AG04450 (cell line): ENCODE results near the gene MICB. TPM values are rescaled to one million over a fixed set of nuclear protein-coding genes. Genes with fewer than 3 reads are reported as not detected.
"Not testable (repeated sequence)": the region's sequence is repeated elsewhere in the genome, so short reads cannot be mapped to it uniquely, and the experiment has no call there.

Experiments
- CTCF ChIA-PET: fragments of 300-600, 350-600 bp; formaldehyde crosslinking; extraction: SDS; loops from one replicate; lab custom pipeline; 2022; ENCODE audit warnings: antibody characterized with exemption, inconsistent platforms; lab: Charles Lee
- POLR2A ChIA-PET: fragments of 350-600 bp; formaldehyde crosslinking; extraction: SDS; loops from one replicate; lab custom pipeline; 2021; ENCODE audit warnings: antibody characterized with exemption, inconsistent platforms; lab: Yijun Ruan, JAX
- DNase-seq: peaks from one replicate; pipeline ENCODE4 v3.0.0-alpha.2; 2011; ENCODE audit warnings: low read depth, low spot score
- H3K27ac ChIP-seq: one replicate; pipeline ENCODE4 v1.5.1; 2012; ENCODE audit warnings: low read depth, low read length, control low read depth
- H3K27me3 ChIP-seq: one replicate; pipeline ENCODE4 v1.6.0; 2012; ENCODE audit warnings: low read length; ENCODE audit not compliant: control insufficient read depth, insufficient read depth
- H3K4me3 ChIP-seq: 2 replicates; pipeline ENCODE4 v1.5.1; 2011; ENCODE audit warnings: mild to moderate bottlenecking, low read depth, low read length, control low read depth
- H3K9me3 ChIP-seq: 2 replicates; pipeline ENCODE4 v1.5.1; 2012; ENCODE audit warnings: low read length; ENCODE audit not compliant: control insufficient read depth, insufficient read depth
- CTCF ChIP-seq: IDR thresholded peaks from 2 replicates; pipeline ENCODE4 v1.5.1; 2011; ENCODE audit warnings: low read depth, low read length, control low read depth, inconsistent platforms
- polyA plus RNA-seq: library from polyadenylated mRNA; depleted of rRNA; stranded (reverse); fragments of >200 nt; gene quantifications from 2 replicates; pipeline ENCODE4 v1.2.3, GENCODE V29; 2011

The MICB gene
- polyA plus RNA-seq, 1 experiment, result 17.9 TPM

GRCh38 chr6:31479151-31479932 is 18.6 kb upstream of the MICB start:
- ChIA-PET POLR2A (no interaction called here), CTCF (no interaction called here)
- peaks cover 23% of the 10 kb centered on the region for H3K27me3 ChIP-seq
- H3K9me3 ChIP-seq, result no peaks in the 10 kb centered on the region
- H3K4me3 ChIP-seq, result no peak overlapping the region
- no peak for DNase-seq
- TF ChIP-seq CTCF, result no peak
- no peak overlapping the region for H3K27ac ChIP-seq

GRCh38 chr6:31479933-31480535 is 17.9 kb upstream of the MICB start:
- DNase-seq, result no peak
- no peak overlapping the region for H3K4me3 ChIP-seq
- POLR2A ChIA-PET, result no interaction called here
- no peaks in the 10 kb centered on the region for H3K9me3 ChIP-seq
- H3K27ac ChIP-seq, result no peak overlapping the region
- CTCF ChIA-PET, result no interaction called here
- no peak for TF ChIP-seq CTCF
- H3K27me3 ChIP-seq, result peaks cover 20% of the 10 kb centered on the region

- Histone ChIP-seq H3K9me3 (no peaks in the 10 kb centered on the region), H3K27me3 (peaks cover 20% of the 10 kb centered on the region), H3K4me3 (no peak overlapping the region), H3K27ac (no peak overlapping the region)
- CTCF ChIA-PET, result no interaction called here
- no peak for TF ChIP-seq CTCF
- POLR2A ChIA-PET, result no interaction called here
- no peak for DNase-seq
Observed at GRCh38 chr6:31480574-31480973, 17.4 kb upstream of the MICB start.

GRCh38 chr6:31483392-31483791 is 14.6 kb upstream of the MICB start:
- no peaks in the 10 kb centered on the region for H3K9me3 ChIP-seq
- H3K4me3 ChIP-seq, result no peak overlapping the region
- no peak for DNase-seq
- CTCF ChIA-PET, result interaction anchor here (0.5 to 1.3 kb wide), 3 partner anchors 10 to 132 kb away, joined by 4 to 7 read pairs (median 5); partner anchors contain the start of gene AIF1
- no peak for TF ChIP-seq CTCF
- POLR2A ChIA-PET, result no interaction called here
- no peak overlapping the region for H3K27ac ChIP-seq
- peaks cover 9% of the 10 kb centered on the region for H3K27me3 ChIP-seq

GRCh38 chr6:31485055-31485454 is 12.9 kb upstream of the MICB start:
- CTCF ChIA-PET, result interaction anchor here (0.6 kb wide), 1 partner anchor 8 kb away, joined by 3 read pairs; no protein-coding TSS in a partner anchor
- Histone ChIP-seq H3K9me3 (no peaks in the 10 kb centered on the region), H3K27ac (no peak overlapping the region), H3K4me3 (no peak overlapping the region), H3K27me3 (peaks cover 3% of the 10 kb centered on the region)
- no peak for DNase-seq
- POLR2A ChIA-PET, result no interaction called here
- no peak for TF ChIP-seq CTCF

GRCh38 chr6:31486065-31486837 is 11.7 kb upstream of the MICB start:
- POLR2A ChIA-PET, DNase-seq, H3K9me3 ChIP-seq, H3K4me3 ChIP-seq, H3K27ac ChIP-seq, CTCF ChIA-PET, H3K27me3 ChIP-seq: not testable (repeated sequence)

- H3K27ac ChIP-seq, DNase-seq, CTCF ChIA-PET, H3K27me3 ChIP-seq, H3K4me3 ChIP-seq, POLR2A ChIA-PET, H3K9me3 ChIP-seq: not testable (repeated sequence)
Observed at GRCh38 chr6:31487674-31488073, 10.3 kb upstream of the MICB start.
